HG03039 (cell line): ENCODE data around the gene TBCC.

ENCODE experiments used
- ATAC-seq: cut with Tn5 transposase; IDR thresholded peaks from one replicate; pipeline ENCODE4 v1.9.1; 2021; ENCODE audit warnings: mild to moderate bottlenecking, moderate library complexity; ENCODE audit not compliant: unreplicated experiment

Gene TBCC

DNA sequence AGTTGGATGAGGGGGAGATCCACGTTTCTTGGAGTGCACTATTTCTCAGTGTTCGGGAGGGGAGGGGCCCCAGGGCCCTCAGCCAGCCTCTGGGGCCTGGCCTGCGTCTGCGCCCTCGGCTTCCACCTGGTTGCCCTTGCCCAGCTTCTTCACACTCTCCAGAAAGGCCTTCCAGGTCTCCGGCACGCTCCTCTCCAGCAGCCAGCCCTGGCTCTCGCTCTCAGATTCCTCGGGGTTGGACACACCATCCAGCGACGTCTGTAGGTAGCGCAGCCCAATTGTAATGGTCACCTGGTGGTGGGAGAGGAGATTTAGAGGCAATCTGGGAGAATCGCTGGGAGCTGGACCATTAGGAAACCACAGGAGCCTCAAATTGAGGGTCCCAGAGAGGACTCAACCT, 47.7 kb downstream of the TBCC start:
- ATAC-seq: no peak

DNA sequence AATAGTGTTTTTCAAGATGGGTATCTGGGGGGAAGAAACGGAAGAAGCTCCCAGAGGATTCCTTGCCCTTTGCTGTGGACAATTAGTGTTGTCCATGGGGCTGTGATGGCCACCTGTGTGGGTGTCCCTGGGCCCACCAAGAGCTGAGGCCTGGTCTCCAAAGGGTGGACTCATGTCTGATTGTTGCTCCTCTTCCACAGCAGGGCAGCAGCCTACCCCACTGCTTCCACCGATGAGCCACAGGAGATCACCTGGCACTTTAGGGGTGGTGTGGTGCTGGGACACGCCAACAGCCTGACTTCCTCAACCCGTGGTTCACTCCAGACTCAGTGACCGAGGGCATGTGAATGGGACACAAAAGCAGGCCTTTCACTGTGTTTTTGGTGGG, 48.6 kb downstream of the TBCC start:
- no peak for ATAC-seq

- no peak for ATAC-seq
Measured at GRCh38 chr6:42696526-42697267, 49.2 kb downstream of the TBCC start.

DNA sequence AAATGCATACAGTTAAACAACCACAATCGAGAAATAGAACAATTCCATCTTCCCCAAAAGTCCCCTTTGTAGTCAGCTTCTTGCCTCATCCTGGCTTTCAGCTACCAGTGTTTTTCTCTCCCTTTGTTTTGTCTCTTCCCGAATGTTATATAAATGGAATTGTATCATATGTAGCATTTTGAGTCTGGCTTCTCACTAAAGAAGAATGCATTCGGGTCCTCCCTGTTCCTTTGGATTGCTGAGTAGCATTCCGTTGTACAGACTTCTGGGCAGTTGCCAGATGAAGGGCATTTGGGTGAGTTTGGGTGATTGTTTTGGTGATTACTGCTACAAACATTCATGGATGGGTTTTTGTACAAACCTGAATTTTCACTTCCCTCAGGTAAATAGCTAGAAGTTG, 51.3 kb downstream of the TBCC start:
- no peak for ATAC-seq
